GM19452 (cell line): ENCODE data around the gene MAST4.
"Not testable (repeated sequence)": the region's sequence is repeated elsewhere in the genome, so short reads cannot be mapped to it uniquely, and the experiment has no call there.

Experiments
- ATAC-seq: cut with Tn5 transposase; IDR thresholded peaks from one replicate; pipeline ENCODE4 v1.9.1; 2021; ENCODE audit not compliant: unreplicated experiment

MAST4 gene

GRCh38 chr5:67102708-67103107, 506.5 kb downstream of the MAST4 start:
- ATAC-seq = no peak

GRCh38 chr5:67104859-67105258, 508.7 kb downstream of the MAST4 start:
- no peak for ATAC-seq

GRCh38 chr5:67105270-67105669, 509.1 kb downstream of the MAST4 start:
- ATAC-seq = no peak

GRCh38 chr5:67106626-67107342, 510.6 kb downstream of the MAST4 start:
- no peak for ATAC-seq

GRCh38 chr5:67111779-67112178, 515.6 kb downstream of the MAST4 start:
- no peak for ATAC-seq

- ATAC-seq = no peak
These were observed 519.1 kb downstream of the MAST4 start for GRCh38 chr5:67115246-67115645.

- ATAC-seq = no peak
These were observed 519.6 kb downstream of the MAST4 start for GRCh38 chr5:67115817-67116216.

- ATAC-seq = no peak
These were observed 521.9 kb downstream of the MAST4 start for GRCh38 chr5:67118050-67118620.

GRCh38 chr5:67119010-67119409, 522.8 kb downstream of the MAST4 start:
- ATAC-seq = no peak

GRCh38 chr5:67120032-67120431, 523.8 kb downstream of the MAST4 start:
- no peak for ATAC-seq

GRCh38 chr5:67123819-67124218, 527.6 kb downstream of the MAST4 start:
- ATAC-seq = no peak

- ATAC-seq = no peak
These were observed 528.4 kb downstream of the MAST4 start for GRCh38 chr5:67124556-67124955.

- not testable (repeated sequence) for ATAC-seq
These were observed 531.2 kb downstream of the MAST4 start for GRCh38 chr5:67127347-67127895.

GRCh38 chr5:67129768-67130167, 533.6 kb downstream of the MAST4 start:
- no peak for ATAC-seq

GRCh38 chr5:67133217-67133616, 537.0 kb downstream of the MAST4 start:
- no peak for ATAC-seq

- no peak for ATAC-seq
These were observed 537.6 kb downstream of the MAST4 start for GRCh38 chr5:67133776-67134175.

GRCh38 chr5:67135381-67135984, 539.3 kb downstream of the MAST4 start:
- no peak for ATAC-seq

- no peak for ATAC-seq
These were observed 542.8 kb downstream of the MAST4 start for GRCh38 chr5:67139030-67139429.

GRCh38 chr5:67140413-67140812, 544.2 kb downstream of the MAST4 start:
- no peak for ATAC-seq

GRCh38 chr5:67141644-67142043, 545.5 kb downstream of the MAST4 start:
- ATAC-seq = no peak

GRCh38 chr5:67142816-67143215, 546.6 kb downstream of the MAST4 start:
- no peak for ATAC-seq

GRCh38 chr5:67143549-67143948, 547.4 kb downstream of the MAST4 start:
- no peak for ATAC-seq
